G401 (cell line): ENCODE data around the gene UBASH3B. TPM values are rescaled to one million over a fixed set of nuclear protein-coding genes. Genes with fewer than 3 reads are reported as not detected.
A peak's percentile ranks its signal among the peaks of the same experiment; 100 is the strongest.
"Not testable (repeated sequence)": the region's sequence is repeated elsewhere in the genome, so short reads cannot be mapped to it uniquely, and the experiment has no call there.

ENCODE experiments used
- DNase-seq: peaks from one replicate; pipeline ENCODE4 v3.0.0-alpha.2; 2015; ENCODE audit warnings: low spot score
- in situ Hi-C: cut with HindIII; loops from 2 replicates; pipeline ENCODE4 v1.10.0; 2016; ENCODE audit warnings: low sequenced_read_pairs, mixed read lengths
- total RNA-seq: library from RNA; depleted of rRNA; stranded (reverse); fragments of >200 nt; shearing (Covaris generic); gene quantifications from 2 replicates; pipeline ENCODE4 v1.2.3, GENCODE V29; 2014

The UBASH3B gene
- total RNA-seq, 1 experiment from 2014 or later: 0.78 TPM

DNA sequence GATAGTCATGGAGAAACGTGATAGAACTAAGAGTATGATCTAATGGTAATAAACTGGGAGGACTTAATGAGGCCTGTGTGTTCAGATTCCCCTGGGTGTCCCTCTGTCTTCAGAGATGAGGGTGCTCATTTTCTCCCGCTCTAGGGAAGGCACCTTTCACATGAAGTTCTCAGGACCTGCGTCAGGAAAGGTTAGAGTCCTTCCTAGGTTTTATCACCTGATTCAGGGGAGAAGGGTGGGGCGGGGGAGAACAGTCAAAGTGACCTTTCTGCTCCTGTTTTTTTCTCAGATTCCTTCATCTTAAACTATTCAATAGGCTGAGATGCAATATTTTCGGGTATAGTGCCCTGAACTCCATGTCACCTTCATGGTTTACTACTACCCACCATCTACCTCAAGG is 160.4 kb downstream of the UBASH3B start:
- in situ Hi-C loops: no loop called here
- DNase-seq: no peak

GRCh38 chr11:122816761-122817520 is 161.4 kb downstream of the UBASH3B start:
- in situ Hi-C loops: no loop called here
- peak; percentile 91 for DNase-seq

- no peak for DNase-seq
- in situ Hi-C loops: no loop called here
These were observed 164.6 kb downstream of the UBASH3B start for GRCh38 chr11:122820158-122820557.

DNA sequence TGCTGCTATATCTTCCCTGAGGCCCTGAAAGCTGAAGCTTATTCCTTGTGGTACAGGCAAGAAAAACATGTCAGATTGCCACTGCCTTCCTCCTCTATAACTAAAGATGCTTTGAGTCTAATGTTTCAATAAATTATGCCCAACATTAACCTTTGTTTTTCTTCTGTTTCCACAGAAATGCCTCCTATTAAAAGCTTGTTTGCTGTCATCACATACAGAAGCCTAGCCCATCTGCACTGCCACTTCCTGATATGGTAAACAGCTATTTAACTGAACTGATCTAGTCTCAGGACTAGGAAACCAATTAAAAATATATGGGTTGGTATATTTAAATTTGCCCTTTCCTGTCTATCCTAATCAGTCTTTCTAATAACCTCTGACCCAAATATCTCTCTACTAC is 165.6 kb downstream of the UBASH3B start:
- DNase-seq: no peak
- in situ Hi-C loops: no loop called here

- in situ Hi-C loops: no loop called here
- no peak for DNase-seq
These were observed 166.7 kb downstream of the UBASH3B start for GRCh38 chr11:122822241-122822640.

- in situ Hi-C loops: no loop called here
- no peak for DNase-seq
These were observed 168.0 kb downstream of the UBASH3B start for GRCh38 chr11:122823564-122823963.

DNA sequence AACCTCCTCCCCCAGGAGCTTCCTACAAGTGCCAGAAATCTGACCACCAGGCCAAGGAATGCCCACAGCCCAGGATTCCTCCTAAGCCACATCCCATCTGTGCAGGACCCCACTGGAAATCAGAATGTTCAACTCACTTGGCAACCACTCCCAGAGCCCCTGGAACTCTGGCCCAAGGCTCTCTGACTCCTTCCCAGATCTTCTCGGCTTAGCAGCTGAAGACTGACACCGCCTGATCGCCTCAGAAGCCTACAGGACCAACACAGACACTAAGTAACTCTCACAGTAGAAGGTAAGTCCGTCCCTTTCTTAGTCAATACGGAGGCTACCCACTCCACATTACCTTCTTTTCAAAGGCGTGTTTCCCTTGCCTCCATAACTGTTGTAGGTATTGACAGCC is 173.8 kb downstream of the UBASH3B start:
- in situ Hi-C loops, DNase-seq: not testable (repeated sequence)

DNA sequence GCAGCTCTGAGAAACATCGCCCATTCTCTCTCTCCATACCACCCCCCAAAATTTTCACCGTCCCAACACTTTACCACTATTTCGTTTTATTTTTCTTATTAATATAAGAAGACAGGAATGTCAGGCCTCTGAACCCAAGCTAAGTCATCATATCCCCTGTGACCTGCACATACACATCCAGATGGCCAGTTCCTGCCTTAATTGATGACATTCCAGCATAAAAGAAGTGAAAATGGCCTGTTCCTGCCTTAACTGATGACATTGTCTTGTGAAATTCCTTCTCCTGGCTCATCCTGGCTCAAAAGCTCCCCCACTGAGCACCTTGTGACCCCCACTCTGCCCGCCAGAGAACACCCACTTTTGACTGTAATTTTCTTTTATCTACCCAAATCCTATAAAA is 176.8 kb downstream of the UBASH3B start:
- in situ Hi-C loops, DNase-seq: not testable (repeated sequence)

- in situ Hi-C loops: no loop called here
- DNase-seq: no peak
These were observed 177.4 kb downstream of the UBASH3B start for GRCh38 chr11:122832721-122833470.

- DNase-seq: no peak
- in situ Hi-C loops: no loop called here
These were observed 178.4 kb downstream of the UBASH3B start for GRCh38 chr11:122833846-122834464.

DNA sequence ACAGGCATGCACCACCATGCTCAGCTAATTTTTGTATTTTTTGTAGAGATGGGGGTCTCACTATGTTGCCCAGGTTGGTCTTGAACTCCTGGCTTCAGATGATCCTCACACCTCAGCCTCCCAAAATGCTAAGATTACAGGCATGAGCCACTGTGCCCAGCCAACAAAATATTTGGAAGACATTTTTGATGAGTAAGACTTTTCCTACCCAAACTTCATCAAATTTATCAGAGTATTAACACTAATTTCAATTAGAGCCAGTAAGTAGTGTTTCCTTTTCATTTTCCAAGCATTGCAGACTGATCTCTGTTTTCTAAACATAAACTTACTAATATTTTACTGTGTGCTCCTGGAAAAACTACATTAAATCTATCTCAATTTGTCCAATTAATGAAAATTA is 181.4 kb downstream of the UBASH3B start:
- in situ Hi-C loops: no loop called here
- DNase-seq: no peak

DNA sequence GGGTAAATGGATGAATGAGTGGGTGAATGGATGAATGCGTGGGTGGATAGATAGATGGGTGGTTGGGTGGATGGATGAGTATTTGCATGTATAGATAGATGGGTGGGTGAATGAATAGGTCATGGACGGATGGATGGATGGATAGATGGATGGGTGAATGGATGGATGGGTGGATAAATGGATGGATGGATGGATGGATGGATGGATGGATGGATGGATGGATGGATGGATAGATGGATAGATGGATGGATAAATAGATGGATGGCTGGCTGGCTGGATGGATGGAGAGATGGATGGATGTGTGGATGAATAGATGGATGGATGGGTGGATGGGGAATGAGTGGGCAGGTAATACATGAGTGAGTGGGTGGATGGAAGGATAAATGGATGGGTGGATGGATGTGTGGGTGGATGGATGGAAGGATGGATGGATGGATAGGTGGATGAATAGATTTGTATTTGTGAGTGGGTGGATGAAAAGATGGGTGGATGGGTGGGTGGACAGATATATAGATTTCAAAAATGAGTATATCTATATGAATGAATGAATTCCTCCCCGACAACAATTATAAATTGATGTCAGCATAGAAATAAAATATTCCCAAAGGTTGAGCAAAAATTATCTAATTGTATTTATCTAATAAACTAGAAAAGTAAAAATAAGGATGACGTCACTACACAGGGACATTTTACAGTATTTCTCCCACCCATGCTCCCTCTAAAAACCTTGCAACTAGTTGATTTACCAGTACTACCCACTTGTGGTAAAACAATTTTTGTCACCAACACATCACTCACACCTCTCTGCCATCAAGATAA is 182.2 kb downstream of the UBASH3B start:
- no peak for DNase-seq
- in situ Hi-C loops: no loop called here

GRCh38 chr11:122843281-122844141 is 188.0 kb downstream of the UBASH3B start:
- in situ Hi-C loops: no loop called here
- no peak for DNase-seq

- DNase-seq: no peak
- in situ Hi-C loops: no loop called here
These were observed 191.9 kb downstream of the UBASH3B start for GRCh38 chr11:122847466-122847865.

DNA sequence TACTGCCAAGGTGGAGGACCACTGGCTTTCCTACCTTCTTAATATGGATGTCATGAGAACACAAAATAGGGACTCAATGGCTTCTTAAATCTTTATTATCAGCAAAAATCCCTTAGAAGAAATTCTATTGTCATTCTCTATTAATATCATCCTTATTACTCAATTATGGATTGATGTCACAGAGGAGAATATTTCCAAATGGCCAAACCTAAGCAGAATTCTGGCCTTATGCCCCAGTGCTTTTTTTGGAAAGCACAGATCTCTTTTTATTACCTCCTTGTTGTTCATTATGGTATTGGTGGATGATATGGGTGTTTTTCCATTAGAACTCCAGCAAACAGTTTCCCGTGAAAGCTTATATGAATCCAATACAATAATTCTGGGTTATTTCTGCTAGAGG is 192.7 kb downstream of the UBASH3B start:
- DNase-seq: peak; percentile 56
- in situ Hi-C loops: no loop called here

DNA sequence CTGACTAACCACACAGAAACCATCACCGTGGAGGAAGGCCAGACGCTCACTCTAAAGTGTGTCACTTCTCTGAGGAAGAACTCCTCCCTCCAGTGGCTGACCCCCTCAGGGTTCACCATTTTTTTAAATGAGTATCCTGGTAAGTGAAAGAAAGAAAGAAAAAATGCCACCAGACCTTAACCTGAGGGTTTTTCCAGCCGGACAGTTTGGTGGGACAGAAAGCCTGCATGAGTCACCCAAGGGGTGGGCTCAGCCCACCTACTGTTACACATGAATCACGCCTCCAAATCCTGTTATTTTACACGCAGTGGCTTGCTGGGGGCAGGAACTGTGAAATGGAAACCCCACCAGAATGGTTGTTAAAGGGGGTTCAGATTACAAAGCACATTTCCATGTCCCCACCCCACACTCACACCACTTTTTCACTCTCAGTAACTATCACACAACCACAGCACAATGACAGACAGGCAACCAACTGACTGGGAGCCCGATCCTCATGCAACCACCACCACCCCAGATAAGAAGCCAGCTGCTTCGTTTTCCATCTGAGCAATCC is 194.6 kb downstream of the UBASH3B start:
- in situ Hi-C loops: no loop called here
- DNase-seq: no peak

- DNase-seq: peak; percentile 85
- in situ Hi-C loops: no loop called here
These were observed 195.9 kb downstream of the UBASH3B start for GRCh38 chr11:122851366-122851966.
